NAMALWA (cell line): Measurements from ENCODE around the gene APIP.

Source experiments
- DNase-seq: peaks from one replicate; pipeline ENCODE4 v3.0.0-alpha.2; 2015; ENCODE audit warnings: low spot score

APIP gene

GRCh38 chr11:34916015-34916842, at the start of gene APIP, which contains the start of gene PDHX:
Gene APIP, minus strand, starts transcription at chr11:34916379. Its CDS starts 95 bp downstream, at chr11:34916284.
Gene PDHX, plus strand, starts transcription at chr11:34916618. Its CDS starts 38 bp downstream, at chr11:34916656.
- peak; percentile 97 for DNase-seq

- DNase-seq, result no peak
Observed at GRCh38 chr11:34964610-34965331, 48.6 kb upstream of the APIP start.

GRCh38 chr11:34963351-34963750, 47.2 kb upstream of the APIP start:
- DNase-seq, result no peak

- DNase-seq, result no peak
Observed at GRCh38 chr11:34962034-34962433, 45.9 kb upstream of the APIP start.

- DNase-seq, result no peak
Observed at GRCh38 chr11:34960277-34960676, 44.1 kb upstream of the APIP start.

- DNase-seq, result no peak
Observed at GRCh38 chr11:34959770-34960169, 43.6 kb upstream of the APIP start.

GRCh38 chr11:34957606-34958005, 41.4 kb upstream of the APIP start:
- no peak for DNase-seq

GRCh38 chr11:34957206-34957605, 41.0 kb upstream of the APIP start:
- DNase-seq, result no peak

- no peak for DNase-seq
Observed at GRCh38 chr11:34953955-34954354, 37.8 kb upstream of the APIP start.

GRCh38 chr11:34948696-34949095, 32.5 kb upstream of the APIP start:
- no peak for DNase-seq

GRCh38 chr11:34944692-34945091, 28.5 kb upstream of the APIP start:
- DNase-seq, result no peak

- no peak for DNase-seq
Observed at GRCh38 chr11:34941688-34942087, 25.5 kb upstream of the APIP start.

- no peak for DNase-seq
Observed at GRCh38 chr11:34940026-34940677, 24.0 kb upstream of the APIP start.

GRCh38 chr11:34938611-34939010, 22.4 kb upstream of the APIP start:
- DNase-seq, result no peak

- DNase-seq, result no peak
Observed at GRCh38 chr11:34936945-34937629, 20.9 kb upstream of the APIP start.

- no peak for DNase-seq
Observed at GRCh38 chr11:34929794-34930763, 13.9 kb upstream of the APIP start.

- DNase-seq, result no peak
Observed at GRCh38 chr11:34928960-34929680, 12.9 kb upstream of the APIP start.

GRCh38 chr11:34928268-34928959, 12.2 kb upstream of the APIP start:
- no peak for DNase-seq

GRCh38 chr11:34926831-34927132, 10.6 kb upstream of the APIP start:
- no peak for DNase-seq
